K562 (cell line): Measurements from ENCODE around the gene GADD45GIP1. TPM values are rescaled to one million over a fixed set of nuclear protein-coding genes. Genes with fewer than 3 reads are reported as not detected.

ENCODE experiments used
- ATAC-seq: fragments of 200-7000 bp; cut with Tn5 transposase; 3 replicates; pipeline ENCODE4 v1.9.1; 2020; ENCODE audit warnings: moderate library complexity
- BruUV-seq: library from RNA; stranded (reverse); fragments of 400-500 nt; replicated peaks from 2 replicates; lab custom pipeline; 2021; lab: Mats Ljungman, UMichigan
- CTCF ChIA-PET: fragments of 300-600 bp; formaldehyde crosslinking; extraction: SDS; loops from one replicate; lab custom pipeline; 2021; ENCODE audit warnings: low intra/inter-chr PET ratio; lab: Yijun Ruan, JAX
- POLR2A ChIA-PET: fragments of 300-600, 350-650 bp; sonication (Branson Sonifier 250); formaldehyde crosslinking; extraction: SDS; loops from one replicate; lab custom pipeline; 2021; ENCODE audit warnings: antibody characterized with exemption, inconsistent platforms; lab: Yijun Ruan, JAX
- DNase-seq, 4 experiments: peaks; one replicate each; pipeline versions ENCODE4 v3.0.0 to v3.0.0-alpha.2; 2011 to 2018; ENCODE audit warnings: low spot score in 3 of 4, mixed read lengths in 3 of 4; ENCODE audit errors: extremely low read depth in 1 of 4
- FAIRE-seq: peaks from 2 replicates; lab custom pipeline; 2011; peaks lifted over from hg19 to GRCh38; lab: Jason Lieb, UNC
- H2AFZ ChIP-seq: 2 replicates; pipeline ENCODE4 v1.6.0; 2011; ENCODE audit warnings: low read depth, low read length, control low read depth, inconsistent platforms
- H3K27ac ChIP-seq: fragments of 200-600 bp; 3 replicates; pipeline ENCODE4 v1.8.0; 2011; ENCODE audit warnings: low read depth, mild to moderate bottlenecking, control low read depth, inconsistent platforms, low read length, moderate library complexity, mixed read lengths; ENCODE audit errors: extremely low read depth
- H3K27me3 ChIP-seq, 2 experiments: fragments of 300-600 bp in 1 of 2; 2 replicates in 1 of 2; 3 replicates in 1 of 2; pipeline versions ENCODE4 v1.6.0 to v1.8.0; 2011; ENCODE audit warnings: inconsistent platforms in 2 of 2, low read length in 2 of 2, mild to moderate bottlenecking in 1 of 2, mixed read lengths in 1 of 2, moderate library complexity in 1 of 2; ENCODE audit not compliant: control insufficient read depth in 2 of 2, insufficient read depth in 2 of 2
- H3K36me3 ChIP-seq: fragments of 300-600 bp; 3 replicates; pipeline ENCODE4 v1.8.0; 2011; ENCODE audit warnings: mild to moderate bottlenecking, low read length, inconsistent platforms; ENCODE audit not compliant: control insufficient read depth, insufficient read depth
- H3K4me1 ChIP-seq, 2 experiments: fragments of 200-600 bp in 1 of 2; replicated peaks in 1 of 2; 2 replicates in 1 of 2; 3 replicates in 1 of 2; pipeline versions ENCODE4 v1.5.1 to v1.8.0; 2011; ENCODE audit warnings: inconsistent platforms in 2 of 2, low read length in 2 of 2, mild to moderate bottlenecking in 1 of 2, mixed read lengths in 1 of 2, moderate library complexity in 1 of 2; ENCODE audit not compliant: control insufficient read depth in 2 of 2, insufficient read depth in 2 of 2
- H3K4me2 ChIP-seq: 2 replicates; pipeline ENCODE4 v1.6.1; 2011; ENCODE audit warnings: low read length, control low read depth, inconsistent platforms, mixed read lengths; ENCODE audit not compliant: insufficient read depth
- H3K4me3 ChIP-seq: fragments of 200-600 bp; sonication (generic), shearing (Covaris generic); 2 replicates; pipeline ENCODE4 v1.5.1; 2016; ENCODE audit warnings: control low read depth, inconsistent platforms
- H3K79me2 ChIP-seq: fragments of 200-600 bp; 3 replicates; pipeline ENCODE4 v1.8.0; 2011; ENCODE audit warnings: low read length, inconsistent platforms; ENCODE audit not compliant: control insufficient read depth, insufficient read depth
- H3K9ac ChIP-seq, 2 experiments: 2 replicates each; pipeline versions ENCODE4 v1.6.0 to v1.6.1; 2011; ENCODE audit warnings: low read depth in 2 of 2, low read length in 2 of 2, control low read depth in 1 of 2, inconsistent platforms in 1 of 2, mild to moderate bottlenecking in 1 of 2, mixed read lengths in 1 of 2; ENCODE audit not compliant: insufficient read depth in 1 of 2
- H3K9me1 ChIP-seq: one replicate; pipeline ENCODE4 v1.6.0; 2011; ENCODE audit warnings: inconsistent platforms, mild to moderate bottlenecking, low read length, moderate library complexity; ENCODE audit not compliant: control insufficient read depth, insufficient read depth
- H3K9me3 ChIP-seq: replicated peaks from 2 replicates; pipeline ENCODE4 v1.5.1; 2011; ENCODE audit warnings: low read depth, low read length, inconsistent platforms; ENCODE audit not compliant: control insufficient read depth, insufficient read depth
- H4K20me1 ChIP-seq: replicated peaks from 2 replicates; pipeline ENCODE4 v1.6.1; 2011; ENCODE audit warnings: low read length, inconsistent platforms, mixed read lengths; ENCODE audit not compliant: control insufficient read depth, insufficient read depth
- CTBP1 ChIP-seq: fragments of 450-650 bp; IDR thresholded peaks from 2 replicates; pipeline ENCODE4 v1.6.1; 2016; ENCODE audit warnings: borderline replicate concordance
- POLR2AphosphoS2 ChIP-seq: IDR thresholded peaks from 2 replicates; pipeline ENCODE4 v1.6.1; 2012; ENCODE audit warnings: low read length, improper control_type of control experiment
- SP2 ChIP-seq: IDR thresholded peaks from 2 replicates; pipeline ENCODE4 v1.6.1; 2011; ENCODE audit warnings: mild to moderate bottlenecking, low read depth, low read length, moderate library complexity; ENCODE audit not compliant: poor library complexity, severe bottlenecking; ENCODE audit errors: extremely low read depth
- ZNF140 ChIP-seq: fragments of 250-450 bp; sonication (Bioruptor Pico); IDR thresholded peaks from 2 replicates; pipeline ENCODE4 v1.8.0; 2021; ENCODE audit warnings: moderate library complexity, mild to moderate bottlenecking, inconsistent platforms
- WGBS: fragments of 100-300 bp; shearing (Covaris generic); methylation state at CpG from one replicate; pipeline ENCODE4 v1.1.6; 2016; ENCODE audit warnings: low coverage, mixed read lengths; ENCODE audit not compliant: insufficient coverage; ENCODE audit errors: missing lambda C conversion rate; 5-methylcytosine and 5-hydroxymethylcytosine counted together
- in situ Hi-C: fragments of 300-500 bp; cut with MboI; formaldehyde crosslinking; loops from 4 replicates; pipeline ENCODE4 v1.15.0; 2018; ENCODE audit warnings: inconsistent platforms, mixed read lengths
- intact Hi-C: fragments of 100-400 bp; cut with micrococcal nuclease; formaldehyde crosslinking; loops from 2 replicates; pipeline ENCODE4 v1.14.2; 2022
- polyA plus RNA-seq, 8 experiments: library from polyadenylated mRNA; depleted of rRNA in 4 of 8; stranded (reverse) in 5 of 8; unstranded in 3 of 8; fragments of >200 nt; fragmentation: Nextera tagmentation in 2 of 8; fragmentation: Illumina TruSeq in 1 of 8; extraction: Ambion mirVana in 2 of 8; extraction: Trizol in 1 of 8; gene quantifications; 2 replicates each; pipeline versions ENCODE4 v1.2.1 to v1.2.3, GENCODE V29; 2011 to 2014; ENCODE audit warnings: inconsistent platforms in 1 of 8, missing spikeins in 1 of 8
- total RNA-seq, 7 experiments: library from RNA; depleted of rRNA in 6 of 7; stranded (reverse); fragments of >200 nt in 6 of 7; fragmentation: Illumina TruSeq in 2 of 7; extraction: Trizol in 2 of 7; gene quantifications; 2 replicates each; pipeline versions ENCODE4 v1.2.1 to v1.2.3, GENCODE V29; 2011 to 2021; ENCODE audit warnings: low replicate concordance in 1 of 7
- TF ChIP-seq, protein P1 (sequence below): fragments of 450-650 bp; IDR thresholded peaks from 2 replicates; pipeline ENCODE4 v1.6.1; 2016; ENCODE audit warnings: mild to moderate bottlenecking, moderate library complexity
- TF ChIP-seq, protein P2 (sequence below): sonication (generic); formaldehyde crosslinking; IDR thresholded peaks from 2 replicates; pipeline ENCODE4 v1.8.1; 2023; ENCODE audit warnings: missing genetic modification reagents, mild to moderate bottlenecking, borderline replicate concordance

The GADD45GIP1 gene
- total and polyA plus RNA-seq, 9 of the 15 experiments (the other 6 are each of a cell fraction or from before 2014, with no cell fraction given), result 5.1 to 161 (median 29.2) TPM

GRCh38 chr19:12990431-12990830, 33.4 kb upstream of the GADD45GIP1 start:
- intact Hi-C loops, result no loop called here
- no peak overlapping the region for H3K4me3 ChIP-seq
- DNase-seq, result no peak
- H3K9me1 ChIP-seq, result no peaks in the 10 kb centered on the region
- CTCF ChIA-PET, result no interaction called here
- in situ Hi-C loops, result no loop called here
- H2AFZ ChIP-seq, result no peak overlapping the region
- peaks cover 12 to 40% of the 10 kb centered on the region in 2 experiments; a peak in 4 of 5 replicates for H3K4me1 ChIP-seq
- no peaks in the 10 kb centered on the region; a peak in 1 of 5 replicates for H3K27me3 ChIP-seq
- H3K9ac ChIP-seq, result peak overlapping the region in 1 of 2 experiments; percentile 78; a peak in 2 of 4 replicates
- H3K4me2 ChIP-seq, result no peak overlapping the region
- WGBS, result 63% methylated on average over 13 of the region's 22 CpGs
- no TSS peak for BruUV-seq
- no peaks in the 10 kb centered on the region for H4K20me1 ChIP-seq
- POLR2A ChIA-PET, result no interaction called here
- H3K36me3 ChIP-seq, result no peaks in the 10 kb centered on the region
- TF ChIP-seq CTBP1 (no peak), SP2 (no peak), POLR2AphosphoS2 (no peak), ZNF140 (CRISPR knock-in tag) (no peak)
- TF ChIP-seq, protein P1, sequence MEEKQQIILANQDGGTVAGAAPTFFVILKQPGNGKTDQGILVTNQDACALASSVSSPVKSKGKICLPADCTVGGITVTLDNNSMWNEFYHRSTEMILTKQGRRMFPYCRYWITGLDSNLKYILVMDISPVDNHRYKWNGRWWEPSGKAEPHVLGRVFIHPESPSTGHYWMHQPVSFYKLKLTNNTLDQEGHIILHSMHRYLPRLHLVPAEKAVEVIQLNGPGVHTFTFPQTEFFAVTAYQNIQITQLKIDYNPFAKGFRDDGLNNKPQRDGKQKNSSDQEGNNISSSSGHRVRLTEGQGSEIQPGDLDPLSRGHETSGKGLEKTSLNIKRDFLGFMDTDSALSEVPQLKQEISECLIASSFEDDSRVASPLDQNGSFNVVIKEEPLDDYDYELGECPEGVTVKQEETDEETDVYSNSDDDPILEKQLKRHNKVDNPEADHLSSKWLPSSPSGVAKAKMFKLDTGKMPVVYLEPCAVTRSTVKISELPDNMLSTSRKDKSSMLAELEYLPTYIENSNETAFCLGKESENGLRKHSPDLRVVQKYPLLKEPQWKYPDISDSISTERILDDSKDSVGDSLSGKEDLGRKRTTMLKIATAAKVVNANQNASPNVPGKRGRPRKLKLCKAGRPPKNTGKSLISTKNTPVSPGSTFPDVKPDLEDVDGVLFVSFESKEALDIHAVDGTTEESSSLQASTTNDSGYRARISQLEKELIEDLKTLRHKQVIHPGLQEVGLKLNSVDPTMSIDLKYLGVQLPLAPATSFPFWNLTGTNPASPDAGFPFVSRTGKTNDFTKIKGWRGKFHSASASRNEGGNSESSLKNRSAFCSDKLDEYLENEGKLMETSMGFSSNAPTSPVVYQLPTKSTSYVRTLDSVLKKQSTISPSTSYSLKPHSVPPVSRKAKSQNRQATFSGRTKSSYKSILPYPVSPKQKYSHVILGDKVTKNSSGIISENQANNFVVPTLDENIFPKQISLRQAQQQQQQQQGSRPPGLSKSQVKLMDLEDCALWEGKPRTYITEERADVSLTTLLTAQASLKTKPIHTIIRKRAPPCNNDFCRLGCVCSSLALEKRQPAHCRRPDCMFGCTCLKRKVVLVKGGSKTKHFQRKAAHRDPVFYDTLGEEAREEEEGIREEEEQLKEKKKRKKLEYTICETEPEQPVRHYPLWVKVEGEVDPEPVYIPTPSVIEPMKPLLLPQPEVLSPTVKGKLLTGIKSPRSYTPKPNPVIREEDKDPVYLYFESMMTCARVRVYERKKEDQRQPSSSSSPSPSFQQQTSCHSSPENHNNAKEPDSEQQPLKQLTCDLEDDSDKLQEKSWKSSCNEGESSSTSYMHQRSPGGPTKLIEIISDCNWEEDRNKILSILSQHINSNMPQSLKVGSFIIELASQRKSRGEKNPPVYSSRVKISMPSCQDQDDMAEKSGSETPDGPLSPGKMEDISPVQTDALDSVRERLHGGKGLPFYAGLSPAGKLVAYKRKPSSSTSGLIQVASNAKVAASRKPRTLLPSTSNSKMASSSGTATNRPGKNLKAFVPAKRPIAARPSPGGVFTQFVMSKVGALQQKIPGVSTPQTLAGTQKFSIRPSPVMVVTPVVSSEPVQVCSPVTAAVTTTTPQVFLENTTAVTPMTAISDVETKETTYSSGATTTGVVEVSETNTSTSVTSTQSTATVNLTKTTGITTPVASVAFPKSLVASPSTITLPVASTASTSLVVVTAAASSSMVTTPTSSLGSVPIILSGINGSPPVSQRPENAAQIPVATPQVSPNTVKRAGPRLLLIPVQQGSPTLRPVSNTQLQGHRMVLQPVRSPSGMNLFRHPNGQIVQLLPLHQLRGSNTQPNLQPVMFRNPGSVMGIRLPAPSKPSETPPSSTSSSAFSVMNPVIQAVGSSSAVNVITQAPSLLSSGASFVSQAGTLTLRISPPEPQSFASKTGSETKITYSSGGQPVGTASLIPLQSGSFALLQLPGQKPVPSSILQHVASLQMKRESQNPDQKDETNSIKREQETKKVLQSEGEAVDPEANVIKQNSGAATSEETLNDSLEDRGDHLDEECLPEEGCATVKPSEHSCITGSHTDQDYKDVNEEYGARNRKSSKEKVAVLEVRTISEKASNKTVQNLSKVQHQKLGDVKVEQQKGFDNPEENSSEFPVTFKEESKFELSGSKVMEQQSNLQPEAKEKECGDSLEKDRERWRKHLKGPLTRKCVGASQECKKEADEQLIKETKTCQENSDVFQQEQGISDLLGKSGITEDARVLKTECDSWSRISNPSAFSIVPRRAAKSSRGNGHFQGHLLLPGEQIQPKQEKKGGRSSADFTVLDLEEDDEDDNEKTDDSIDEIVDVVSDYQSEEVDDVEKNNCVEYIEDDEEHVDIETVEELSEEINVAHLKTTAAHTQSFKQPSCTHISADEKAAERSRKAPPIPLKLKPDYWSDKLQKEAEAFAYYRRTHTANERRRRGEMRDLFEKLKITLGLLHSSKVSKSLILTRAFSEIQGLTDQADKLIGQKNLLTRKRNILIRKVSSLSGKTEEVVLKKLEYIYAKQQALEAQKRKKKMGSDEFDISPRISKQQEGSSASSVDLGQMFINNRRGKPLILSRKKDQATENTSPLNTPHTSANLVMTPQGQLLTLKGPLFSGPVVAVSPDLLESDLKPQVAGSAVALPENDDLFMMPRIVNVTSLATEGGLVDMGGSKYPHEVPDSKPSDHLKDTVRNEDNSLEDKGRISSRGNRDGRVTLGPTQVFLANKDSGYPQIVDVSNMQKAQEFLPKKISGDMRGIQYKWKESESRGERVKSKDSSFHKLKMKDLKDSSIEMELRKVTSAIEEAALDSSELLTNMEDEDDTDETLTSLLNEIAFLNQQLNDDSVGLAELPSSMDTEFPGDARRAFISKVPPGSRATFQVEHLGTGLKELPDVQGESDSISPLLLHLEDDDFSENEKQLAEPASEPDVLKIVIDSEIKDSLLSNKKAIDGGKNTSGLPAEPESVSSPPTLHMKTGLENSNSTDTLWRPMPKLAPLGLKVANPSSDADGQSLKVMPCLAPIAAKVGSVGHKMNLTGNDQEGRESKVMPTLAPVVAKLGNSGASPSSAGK, result no peak
- TF ChIP-seq, protein P2, sequence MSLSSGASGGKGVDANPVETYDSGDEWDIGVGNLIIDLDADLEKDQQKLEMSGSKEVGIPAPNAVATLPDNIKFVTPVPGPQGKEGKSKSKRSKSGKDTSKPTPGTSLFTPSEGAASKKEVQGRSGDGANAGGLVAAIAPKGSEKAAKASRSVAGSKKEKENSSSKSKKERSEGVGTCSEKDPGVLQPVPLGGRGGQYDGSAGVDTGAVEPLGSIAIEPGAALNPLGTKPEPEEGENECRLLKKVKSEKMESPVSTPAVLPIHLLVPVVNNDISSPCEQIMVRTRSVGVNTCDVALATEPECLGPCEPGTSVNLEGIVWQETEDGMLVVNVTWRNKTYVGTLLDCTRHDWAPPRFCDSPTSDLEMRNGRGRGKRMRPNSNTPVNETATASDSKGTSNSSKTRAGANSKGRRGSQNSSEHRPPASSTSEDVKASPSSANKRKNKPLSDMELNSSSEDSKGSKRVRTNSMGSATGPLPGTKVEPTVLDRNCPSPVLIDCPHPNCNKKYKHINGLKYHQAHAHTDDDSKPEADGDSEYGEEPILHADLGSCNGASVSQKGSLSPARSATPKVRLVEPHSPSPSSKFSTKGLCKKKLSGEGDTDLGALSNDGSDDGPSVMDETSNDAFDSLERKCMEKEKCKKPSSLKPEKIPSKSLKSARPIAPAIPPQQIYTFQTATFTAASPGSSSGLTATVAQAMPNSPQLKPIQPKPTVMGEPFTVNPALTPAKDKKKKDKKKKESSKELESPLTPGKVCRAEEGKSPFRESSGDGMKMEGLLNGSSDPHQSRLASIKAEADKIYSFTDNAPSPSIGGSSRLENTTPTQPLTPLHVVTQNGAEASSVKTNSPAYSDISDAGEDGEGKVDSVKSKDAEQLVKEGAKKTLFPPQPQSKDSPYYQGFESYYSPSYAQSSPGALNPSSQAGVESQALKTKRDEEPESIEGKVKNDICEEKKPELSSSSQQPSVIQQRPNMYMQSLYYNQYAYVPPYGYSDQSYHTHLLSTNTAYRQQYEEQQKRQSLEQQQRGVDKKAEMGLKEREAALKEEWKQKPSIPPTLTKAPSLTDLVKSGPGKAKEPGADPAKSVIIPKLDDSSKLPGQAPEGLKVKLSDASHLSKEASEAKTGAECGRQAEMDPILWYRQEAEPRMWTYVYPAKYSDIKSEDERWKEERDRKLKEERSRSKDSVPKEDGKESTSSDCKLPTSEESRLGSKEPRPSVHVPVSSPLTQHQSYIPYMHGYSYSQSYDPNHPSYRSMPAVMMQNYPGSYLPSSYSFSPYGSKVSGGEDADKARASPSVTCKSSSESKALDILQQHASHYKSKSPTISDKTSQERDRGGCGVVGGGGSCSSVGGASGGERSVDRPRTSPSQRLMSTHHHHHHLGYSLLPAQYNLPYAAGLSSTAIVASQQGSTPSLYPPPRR, result no peak
- TF ChIP-seq, all 486 proteins: peak for 0
- FAIRE-seq (no peak), ATAC-seq (no peak)
- H3K27ac ChIP-seq, result no peak overlapping the region
- 0 out of 3 replicates have a peak, but pooled peaks cover 5% of the 10 kb centered on the region for H3K79me2 ChIP-seq
- H3K9me3 ChIP-seq, result no peaks in the 10 kb centered on the region
